Osteoblast (primary cell): ENCODE measurements around the gene LCP1. TPM values are rescaled to one million over a fixed set of nuclear protein-coding genes. Genes with fewer than 3 reads are reported as not detected.

Source experiments
- DNase-seq: peaks from one replicate; pipeline ENCODE4 v3.0.0; 2011; ENCODE audit warnings: low spot score, mixed read lengths; ENCODE audit not compliant: insufficient read length; ENCODE audit errors: missing footprints
- H2AFZ ChIP-seq: 2 replicates; pipeline ENCODE4 v1.6.0; 2011; ENCODE audit warnings: mild to moderate bottlenecking, low read length
- H3K27ac ChIP-seq: 2 replicates; pipeline ENCODE4 v1.5.1; 2011; ENCODE audit warnings: mild to moderate bottlenecking, low read depth, low read length, moderate library complexity
- H3K27me3 ChIP-seq: 2 replicates; pipeline ENCODE4 v1.6.0; 2012; ENCODE audit warnings: mild to moderate bottlenecking, control low read depth, inconsistent platforms, low read length, moderate library complexity; ENCODE audit not compliant: insufficient read depth
- H3K36me3 ChIP-seq: 2 replicates; pipeline ENCODE4 v1.5.1; 2011; ENCODE audit warnings: mild to moderate bottlenecking, low read length, control low read depth, moderate library complexity; ENCODE audit not compliant: insufficient read depth
- H3K4me1 ChIP-seq: 2 replicates; pipeline ENCODE4 v1.5.1; 2011; ENCODE audit warnings: mild to moderate bottlenecking, low read length, control low read depth, moderate library complexity; ENCODE audit not compliant: insufficient read depth
- H3K4me2 ChIP-seq: 2 replicates; pipeline ENCODE4 v1.6.0; 2011; ENCODE audit warnings: mild to moderate bottlenecking, low read length; ENCODE audit not compliant: insufficient read depth
- H3K4me3 ChIP-seq: fragments of 200-600 bp; sonication (generic); 3 replicates; pipeline ENCODE4 v1.5.1; 2012; ENCODE audit warnings: mild to moderate bottlenecking, low read length, inconsistent platforms; ENCODE audit not compliant: insufficient read depth
- H3K79me2 ChIP-seq: 2 replicates; pipeline ENCODE4 v1.6.0; 2012; ENCODE audit warnings: mild to moderate bottlenecking, low read length, control low read depth, inconsistent platforms; ENCODE audit not compliant: insufficient read depth
- H3K9me3 ChIP-seq: 2 replicates; pipeline ENCODE4 v1.5.1; 2011; ENCODE audit warnings: low read depth, low read length, control low read depth
- H4K20me1 ChIP-seq: 2 replicates; pipeline ENCODE4 v1.6.0; 2012; ENCODE audit warnings: mild to moderate bottlenecking, low read length, control low read depth; ENCODE audit not compliant: insufficient read depth
- total RNA-seq: library from RNA; depleted of rRNA; stranded (reverse); fragments of >200 nt; gene quantifications from 2 replicates; pipeline ENCODE4 v1.2.3, GENCODE V29; 2012
- TF ChIP-seq, protein P1 (sequence below): IDR thresholded peaks from 2 replicates; pipeline ENCODE4 v1.5.1; 2011; ENCODE audit warnings: mild to moderate bottlenecking, low read depth, low read length, moderate library complexity; ENCODE audit errors: extremely low read depth

LCP1 gene
- total RNA-seq, 1 donor, result 1.4 TPM

DNA sequence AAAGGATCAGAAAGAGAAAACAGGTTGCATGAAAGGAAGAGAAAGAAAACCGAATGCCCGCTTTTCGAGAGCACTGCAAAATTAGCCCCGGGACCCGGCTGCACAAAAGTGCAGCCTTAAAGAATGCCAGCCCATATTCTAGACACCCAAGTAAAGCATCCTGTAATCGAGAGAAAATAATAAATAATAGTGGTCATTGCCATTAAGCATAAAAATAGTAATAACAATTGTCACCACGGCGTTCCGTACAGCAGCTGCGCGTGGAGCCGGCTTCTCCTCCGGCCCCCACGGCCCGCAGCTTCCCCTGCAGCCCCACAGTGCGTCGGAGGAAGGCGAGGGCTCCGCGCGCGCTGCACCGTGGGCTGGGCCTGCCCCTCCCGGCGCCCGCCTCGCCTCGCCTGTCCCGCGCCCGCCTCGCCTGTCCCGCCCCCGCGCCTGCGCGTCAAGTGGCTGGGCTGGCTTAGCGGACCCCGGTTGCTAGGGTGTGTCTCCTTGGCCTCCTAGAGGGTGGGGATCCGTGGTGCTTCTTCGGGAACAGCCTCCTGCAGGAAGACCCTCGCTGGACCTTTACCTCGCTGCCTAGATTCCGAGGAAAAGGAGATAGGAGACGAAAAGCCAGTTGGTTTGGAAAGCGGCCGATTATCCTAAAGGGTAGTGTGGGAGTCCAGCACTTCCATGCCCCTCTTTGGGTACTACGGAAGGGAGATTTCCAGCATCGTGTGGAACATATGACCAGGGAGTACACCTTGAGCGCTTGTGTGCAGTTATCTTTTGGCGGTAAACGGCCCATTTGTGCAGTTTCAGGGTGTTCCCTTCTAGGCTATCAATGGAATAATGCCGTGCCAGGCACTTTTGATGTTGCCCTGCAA, 29.7 kb upstream of the LCP1 start, which contains the start of gene LRRC63:
Gene LRRC63, plus strand, starts transcription at position 446 of the 869 bp plus-strand sequence. CDS start 1,107 bp downstream, outside the sequence.
- Histone ChIP-seq H3K27me3 (peaks cover 54% of the 10 kb centered on the region), H3K27ac (no peak within 1 kb of the TSS), H3K4me1 (peaks cover 10% of the 10 kb centered on the region), H3K79me2 (no peaks in the 10 kb centered on the region), H4K20me1 (no peaks in the 10 kb centered on the region), H3K4me3 (peak within 1 kb of the TSS; percentile 70), H3K4me2 (peak within 1 kb of the TSS; percentile 94), H2AFZ (peak within 1 kb of the TSS; percentile 82), H3K36me3 (no peaks in the 10 kb centered on the region), H3K9me3 (no peaks in the 10 kb centered on the region)
- peak; percentile 66 for DNase-seq
- TF ChIP-seq, protein P1, sequence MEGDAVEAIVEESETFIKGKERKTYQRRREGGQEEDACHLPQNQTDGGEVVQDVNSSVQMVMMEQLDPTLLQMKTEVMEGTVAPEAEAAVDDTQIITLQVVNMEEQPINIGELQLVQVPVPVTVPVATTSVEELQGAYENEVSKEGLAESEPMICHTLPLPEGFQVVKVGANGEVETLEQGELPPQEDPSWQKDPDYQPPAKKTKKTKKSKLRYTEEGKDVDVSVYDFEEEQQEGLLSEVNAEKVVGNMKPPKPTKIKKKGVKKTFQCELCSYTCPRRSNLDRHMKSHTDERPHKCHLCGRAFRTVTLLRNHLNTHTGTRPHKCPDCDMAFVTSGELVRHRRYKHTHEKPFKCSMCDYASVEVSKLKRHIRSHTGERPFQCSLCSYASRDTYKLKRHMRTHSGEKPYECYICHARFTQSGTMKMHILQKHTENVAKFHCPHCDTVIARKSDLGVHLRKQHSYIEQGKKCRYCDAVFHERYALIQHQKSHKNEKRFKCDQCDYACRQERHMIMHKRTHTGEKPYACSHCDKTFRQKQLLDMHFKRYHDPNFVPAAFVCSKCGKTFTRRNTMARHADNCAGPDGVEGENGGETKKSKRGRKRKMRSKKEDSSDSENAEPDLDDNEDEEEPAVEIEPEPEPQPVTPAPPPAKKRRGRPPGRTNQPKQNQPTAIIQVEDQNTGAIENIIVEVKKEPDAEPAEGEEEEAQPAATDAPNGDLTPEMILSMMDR, result no peak

DNA sequence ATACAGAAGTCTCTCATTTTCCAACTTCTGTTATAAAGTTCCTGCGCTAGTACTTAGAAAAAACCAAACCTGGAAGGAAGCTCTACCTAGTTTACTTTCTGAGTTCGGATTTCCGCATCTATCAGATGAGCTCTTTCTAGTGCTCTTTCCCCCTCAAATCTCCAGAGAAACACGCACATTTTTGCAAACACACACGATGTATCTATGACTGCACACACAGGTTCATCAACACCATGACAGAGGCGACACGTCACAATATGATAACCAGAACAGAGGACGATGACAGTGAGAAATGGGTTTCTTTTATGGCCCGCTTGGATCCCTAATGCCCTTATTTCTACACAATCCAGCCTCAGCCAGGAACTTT, 29.1 kb upstream of the LCP1 start:
- peak overlapping the region; percentile 82 for H2AFZ ChIP-seq
- peak overlapping the region; percentile 70 for H3K4me3 ChIP-seq
- H3K9me3 ChIP-seq, result no peaks in the 10 kb centered on the region
- TF ChIP-seq, protein P1, result no peak
- DNase-seq, result no peak
- H3K27me3 ChIP-seq, result peaks cover 54% of the 10 kb centered on the region
- H3K4me2 ChIP-seq, result peak overlapping the region; percentile 94
- H3K36me3 ChIP-seq, result no peaks in the 10 kb centered on the region
- no peaks in the 10 kb centered on the region for H4K20me1 ChIP-seq
- peaks cover 10% of the 10 kb centered on the region for H3K4me1 ChIP-seq
- no peak overlapping the region for H3K27ac ChIP-seq
- no peaks in the 10 kb centered on the region for H3K79me2 ChIP-seq

DNA sequence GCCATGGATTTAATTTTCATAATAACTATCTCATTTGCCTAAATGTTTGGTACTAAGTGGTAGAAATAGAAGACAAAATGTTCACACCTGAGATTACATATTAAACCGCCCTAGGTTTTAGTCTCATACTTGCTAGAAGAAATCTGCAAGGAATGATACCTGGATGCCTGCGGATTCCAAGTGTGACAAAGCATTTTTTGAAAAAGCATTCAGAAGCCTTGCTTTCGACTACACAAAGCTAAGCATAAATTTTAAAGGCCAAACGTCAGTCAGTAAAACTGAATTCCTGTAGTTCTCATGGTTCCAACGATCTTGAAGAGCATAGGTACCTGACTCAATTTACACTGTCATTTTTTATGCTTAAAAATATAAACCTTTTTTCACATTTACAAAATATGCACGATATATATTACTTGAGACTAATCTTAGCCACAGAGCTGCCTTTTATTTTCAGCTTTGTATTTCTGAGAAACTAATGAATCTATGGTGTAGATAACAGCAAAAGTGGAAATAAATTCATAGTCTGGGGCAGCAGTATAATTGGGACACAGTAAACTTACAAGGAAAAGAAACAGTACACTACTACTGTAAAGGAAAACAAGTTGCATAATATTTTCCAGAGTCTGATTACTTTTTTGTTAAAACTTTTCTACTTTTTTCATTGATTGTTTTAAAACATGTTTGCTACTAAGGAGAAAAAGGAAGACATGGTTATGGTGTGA, 28.5 kb upstream of the LCP1 start:
- Histone ChIP-seq H3K9me3 (no peaks in the 10 kb centered on the region), H3K4me3 (no peak overlapping the region), H3K4me2 (no peak overlapping the region), H3K27me3 (peaks cover 54% of the 10 kb centered on the region), H3K4me1 (peaks cover 10% of the 10 kb centered on the region), H3K36me3 (no peaks in the 10 kb centered on the region), H3K27ac (no peak overlapping the region), H3K79me2 (no peaks in the 10 kb centered on the region), H2AFZ (no peak overlapping the region), H4K20me1 (no peaks in the 10 kb centered on the region)
- DNase-seq, result peak; percentile 56
- TF ChIP-seq, protein P1, result no peak

DNA sequence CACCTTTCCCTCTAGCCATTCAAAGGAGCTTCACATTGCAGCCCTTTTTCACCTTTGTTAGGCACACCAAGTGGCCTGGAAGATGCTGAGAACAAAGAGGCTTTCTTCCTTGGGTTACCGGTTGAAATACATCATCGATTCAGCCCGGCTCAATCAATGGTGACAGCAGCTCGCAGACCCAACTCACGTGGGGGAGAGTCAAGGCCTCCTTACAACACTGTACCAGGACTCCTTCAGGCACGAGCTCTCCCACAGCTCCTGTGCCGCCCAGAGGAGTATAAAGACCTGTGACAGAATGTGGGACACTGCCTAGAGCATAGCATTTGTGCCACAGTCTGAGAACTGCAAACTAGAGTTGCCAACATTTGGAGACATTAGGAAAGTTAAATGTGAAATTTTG, 25.9 kb upstream of the LCP1 start:
- DNase-seq, result no peak
- Histone ChIP-seq H3K9me3 (no peaks in the 10 kb centered on the region), H3K4me2 (no peak overlapping the region), H3K27ac (no peak overlapping the region), H4K20me1 (no peaks in the 10 kb centered on the region), H3K36me3 (no peaks in the 10 kb centered on the region), H3K27me3 (peaks cover 54% of the 10 kb centered on the region), H3K4me3 (no peak overlapping the region), H3K79me2 (no peaks in the 10 kb centered on the region), H2AFZ (no peak overlapping the region), H3K4me1 (peaks cover 10% of the 10 kb centered on the region)
- TF ChIP-seq, protein P1, result no peak
